ENCODE results near the gene ZNF292. TPM values are rescaled to one million over a fixed set of nuclear protein-coding genes. Genes with fewer than 3 reads are reported as not detected.
"Not testable (repeated sequence)": the region's sequence is repeated elsewhere in the genome, so short reads cannot be mapped to it uniquely, and the experiment has no call there.

ZNF292 gene
- total RNA-seq, 1 donor from 2014 or later = 34.6 TPM

GRCh38 chr6:87182940-87183339, 27.6 kb downstream of the ZNF292 start:
- Mint-ChIP-seq H3K9me3 (ENCODE audit: low read depth) (no peaks in the 10 kb centered on the region), H3K4me1 (ENCODE audit: low read depth) (peaks cover 25% of the 10 kb centered on the region), H3K36me3 (ENCODE audit: low read depth) (peaks cover under 1% of the 10 kb centered on the region), H3K27ac (ENCODE audit: unreplicated experiment) (no peak overlapping the region), H3K27me3 (ENCODE audit: low read depth) (no peaks in the 10 kb centered on the region), H3K4me3 (ENCODE audit: unreplicated experiment) (no peak overlapping the region)
- DNase-seq (ENCODE audit: low spot score) = no peak
- TF ChIP-seq CTCF (IDR thresholded peaks at IDR 0.05) = no peak

GRCh38 chr6:87183687-87184086, 28.3 kb downstream of the ZNF292 start:
- TF ChIP-seq CTCF (IDR thresholded peaks at IDR 0.05) = no peak
- Mint-ChIP-seq H3K4me3 (ENCODE audit: unreplicated experiment) (no peak overlapping the region), H3K4me1 (ENCODE audit: low read depth) (peaks cover 23% of the 10 kb centered on the region), H3K27ac (ENCODE audit: unreplicated experiment) (no peak overlapping the region), H3K36me3 (ENCODE audit: low read depth) (no peaks in the 10 kb centered on the region), H3K27me3 (ENCODE audit: low read depth) (no peaks in the 10 kb centered on the region), H3K9me3 (ENCODE audit: low read depth) (no peaks in the 10 kb centered on the region)
- no peak for DNase-seq (ENCODE audit: low spot score)

- no peak for TF ChIP-seq CTCF (IDR thresholded peaks at IDR 0.05)
- DNase-seq (ENCODE audit: low spot score) = no peak
- Mint-ChIP-seq H3K27ac (ENCODE audit: unreplicated experiment) (no peak overlapping the region), H3K4me1 (ENCODE audit: low read depth) (peaks cover 20% of the 10 kb centered on the region), H3K27me3 (ENCODE audit: low read depth) (no peaks in the 10 kb centered on the region), H3K4me3 (ENCODE audit: unreplicated experiment) (no peak overlapping the region), H3K9me3 (ENCODE audit: low read depth) (no peaks in the 10 kb centered on the region), H3K36me3 (ENCODE audit: low read depth) (no peaks in the 10 kb centered on the region)
These were observed 29.4 kb downstream of the ZNF292 start for GRCh38 chr6:87184762-87185250.

- H3K4me1 Mint-ChIP-seq (ENCODE audit: low read depth) = peaks cover 23% of the 10 kb centered on the region
- DNase-seq (ENCODE audit: low spot score) = no peak
- H3K27ac Mint-ChIP-seq (ENCODE audit: unreplicated experiment) = no peak overlapping the region
- TF ChIP-seq CTCF (IDR thresholded peaks at IDR 0.05) = no peak
- no peaks in the 10 kb centered on the region for H3K36me3 Mint-ChIP-seq (ENCODE audit: low read depth)
- no peak overlapping the region for H3K4me3 Mint-ChIP-seq (ENCODE audit: unreplicated experiment)
- H3K9me3 Mint-ChIP-seq (ENCODE audit: low read depth) = no peaks in the 10 kb centered on the region
- H3K27me3 Mint-ChIP-seq (ENCODE audit: low read depth) = no peaks in the 10 kb centered on the region
These were observed 41.0 kb downstream of the ZNF292 start for GRCh38 chr6:87196275-87196842.

- no peak for DNase-seq (ENCODE audit: low spot score)
- no peaks in the 10 kb centered on the region for H3K9me3 Mint-ChIP-seq (ENCODE audit: low read depth)
- no peaks in the 10 kb centered on the region for H3K27me3 Mint-ChIP-seq (ENCODE audit: low read depth)
- no peak for TF ChIP-seq CTCF (IDR thresholded peaks at IDR 0.05)
- H3K4me3 Mint-ChIP-seq (ENCODE audit: unreplicated experiment) = no peak overlapping the region
- no peak overlapping the region for H3K27ac Mint-ChIP-seq (ENCODE audit: unreplicated experiment)
- H3K4me1 Mint-ChIP-seq (ENCODE audit: low read depth) = peaks cover 26% of the 10 kb centered on the region
- no peaks in the 10 kb centered on the region for H3K36me3 Mint-ChIP-seq (ENCODE audit: low read depth)
These were observed 42.2 kb downstream of the ZNF292 start for GRCh38 chr6:87197547-87197946.

- not testable (repeated sequence) for DNase-seq (ENCODE audit: low spot score); H3K36me3 Mint-ChIP-seq (ENCODE audit: low read depth); H3K9me3 Mint-ChIP-seq (ENCODE audit: low read depth); H3K4me3 Mint-ChIP-seq (ENCODE audit: unreplicated experiment); H3K27me3 Mint-ChIP-seq (ENCODE audit: low read depth)
- Mint-ChIP-seq H3K27ac (ENCODE audit: unreplicated experiment) (peak overlapping the region; percentile 69), H3K4me1 (ENCODE audit: low read depth) (peaks cover 26% of the 10 kb centered on the region)
These were observed 42.9 kb downstream of the ZNF292 start for GRCh38 chr6:87198022-87198810.

Measured in chondrocyte (in vitro differentiated cells).